Measurements from ENCODE around the gene SMYD3.

SMYD3 gene

GRCh38 chr1:245898581-245898980 lies 608.5 kb downstream of the SMYD3 start:
- no peak overlapping the region for H3K4me3 Mint-ChIP-seq
- no peaks in the 10 kb centered on the region for H3K4me1 Mint-ChIP-seq (ENCODE audit: low read depth)
- peaks cover 8% of the 10 kb centered on the region for H3K9me3 Mint-ChIP-seq (ENCODE audit: low read depth)
- peaks cover 38% of the 10 kb centered on the region for H3K36me3 Mint-ChIP-seq
- H3K27me3 Mint-ChIP-seq = no peaks in the 10 kb centered on the region
- no peak overlapping the region for H3K27ac Mint-ChIP-seq

GRCh38 chr1:245896258-245896657 lies 610.8 kb downstream of the SMYD3 start:
- peaks cover 16% of the 10 kb centered on the region for H3K9me3 Mint-ChIP-seq (ENCODE audit: low read depth)
- no peak overlapping the region for H3K27ac Mint-ChIP-seq
- no peaks in the 10 kb centered on the region for H3K27me3 Mint-ChIP-seq
- H3K36me3 Mint-ChIP-seq = peaks cover 43% of the 10 kb centered on the region
- no peak overlapping the region for H3K4me3 Mint-ChIP-seq
- H3K4me1 Mint-ChIP-seq (ENCODE audit: low read depth) = no peaks in the 10 kb centered on the region

- Mint-ChIP-seq H3K4me3 (no peak overlapping the region), H3K4me1 (ENCODE audit: low read depth) (no peaks in the 10 kb centered on the region), H3K27me3 (no peaks in the 10 kb centered on the region), H3K27ac (no peak overlapping the region), H3K36me3 (peaks cover 45% of the 10 kb centered on the region), H3K9me3 (ENCODE audit: low read depth) (peaks cover 16% of the 10 kb centered on the region)
Measured at GRCh38 chr1:245895455-245895959, 611.6 kb downstream of the SMYD3 start.

GRCh38 chr1:245894843-245895242 lies 612.2 kb downstream of the SMYD3 start:
- Mint-ChIP-seq H3K9me3 (ENCODE audit: low read depth) (peaks cover 13% of the 10 kb centered on the region), H3K27ac (no peak overlapping the region), H3K4me3 (no peak overlapping the region)

GRCh38 chr1:245893025-245893424 lies 614.1 kb downstream of the SMYD3 start:
- no peak overlapping the region for H3K27ac Mint-ChIP-seq
- H3K9me3 Mint-ChIP-seq (ENCODE audit: low read depth) = peaks cover 11% of the 10 kb centered on the region
- H3K4me3 Mint-ChIP-seq = no peak overlapping the region
- no peaks in the 10 kb centered on the region for H3K4me1 Mint-ChIP-seq (ENCODE audit: low read depth)
- no peaks in the 10 kb centered on the region for H3K27me3 Mint-ChIP-seq
- H3K36me3 Mint-ChIP-seq = peaks cover 41% of the 10 kb centered on the region

More at GRCh38 chr1:245894843-245895242, 612.2 kb downstream of the SMYD3 start:
- Mint-ChIP-seq H3K36me3 (peaks cover 47% of the 10 kb centered on the region), H3K4me1 (ENCODE audit: low read depth) (no peaks in the 10 kb centered on the region), H3K27me3 (no peaks in the 10 kb centered on the region)

GRCh38 chr1:245888809-245889208 lies 618.3 kb downstream of the SMYD3 start:
- Mint-ChIP-seq H3K9me3 (ENCODE audit: low read depth) (peaks cover 11% of the 10 kb centered on the region), H3K27me3 (no peaks in the 10 kb centered on the region), H3K27ac (no peak overlapping the region), H3K36me3 (peaks cover 46% of the 10 kb centered on the region), H3K4me1 (ENCODE audit: low read depth) (no peaks in the 10 kb centered on the region), H3K4me3 (no peak overlapping the region)

GRCh38 chr1:245887829-245888228 lies 619.2 kb downstream of the SMYD3 start:
- Mint-ChIP-seq H3K9me3 (ENCODE audit: low read depth) (peaks cover 2% of the 10 kb centered on the region), H3K4me3 (no peak overlapping the region), H3K36me3 (peaks cover 38% of the 10 kb centered on the region), H3K27me3 (no peaks in the 10 kb centered on the region), H3K27ac (no peak overlapping the region), H3K4me1 (ENCODE audit: low read depth) (no peaks in the 10 kb centered on the region)

- H3K4me1 Mint-ChIP-seq (ENCODE audit: low read depth) = no peaks in the 10 kb centered on the region
- H3K27ac Mint-ChIP-seq = no peak overlapping the region
- H3K36me3 Mint-ChIP-seq = peaks cover 15% of the 10 kb centered on the region
- H3K9me3 Mint-ChIP-seq (ENCODE audit: low read depth) = no peaks in the 10 kb centered on the region
- H3K27me3 Mint-ChIP-seq = no peaks in the 10 kb centered on the region
- H3K4me3 Mint-ChIP-seq = no peak overlapping the region
Measured at GRCh38 chr1:245881767-245882391, 625.2 kb downstream of the SMYD3 start.

GRCh38 chr1:245880754-245881403 lies 626.2 kb downstream of the SMYD3 start:
- H3K4me3 Mint-ChIP-seq = no peak overlapping the region
- H3K27ac Mint-ChIP-seq = no peak overlapping the region

GRCh38 chr1:245879091-245879490 lies 628.0 kb downstream of the SMYD3 start:
- Mint-ChIP-seq H3K36me3 (peaks cover 7% of the 10 kb centered on the region), H3K4me1 (ENCODE audit: low read depth) (no peaks in the 10 kb centered on the region), H3K9me3 (ENCODE audit: low read depth) (no peaks in the 10 kb centered on the region), H3K27me3 (no peaks in the 10 kb centered on the region), H3K4me3 (no peak overlapping the region), H3K27ac (no peak overlapping the region)

More at GRCh38 chr1:245880754-245881403, 626.2 kb downstream of the SMYD3 start:
- peaks cover 10% of the 10 kb centered on the region for H3K36me3 Mint-ChIP-seq
- H3K27me3 Mint-ChIP-seq = no peaks in the 10 kb centered on the region
- H3K9me3 Mint-ChIP-seq (ENCODE audit: low read depth) = no peaks in the 10 kb centered on the region
- no peaks in the 10 kb centered on the region for H3K4me1 Mint-ChIP-seq (ENCODE audit: low read depth)

GRCh38 chr1:245878585-245878984 lies 628.5 kb downstream of the SMYD3 start:
- Mint-ChIP-seq H3K4me3 (no peak overlapping the region), H3K9me3 (ENCODE audit: low read depth) (no peaks in the 10 kb centered on the region), H3K27ac (no peak overlapping the region), H3K27me3 (no peaks in the 10 kb centered on the region), H3K36me3 (peaks cover 8% of the 10 kb centered on the region), H3K4me1 (ENCODE audit: low read depth) (no peaks in the 10 kb centered on the region)

GRCh38 chr1:245877976-245878375 lies 629.1 kb downstream of the SMYD3 start:
- Mint-ChIP-seq H3K4me1 (ENCODE audit: low read depth) (no peaks in the 10 kb centered on the region), H3K27me3 (no peaks in the 10 kb centered on the region), H3K4me3 (no peak overlapping the region), H3K36me3 (peaks cover 8% of the 10 kb centered on the region), H3K9me3 (ENCODE audit: low read depth) (no peaks in the 10 kb centered on the region), H3K27ac (no peak overlapping the region)

GRCh38 chr1:245876586-245876985 lies 630.5 kb downstream of the SMYD3 start:
- no peak overlapping the region for H3K27ac Mint-ChIP-seq
- H3K36me3 Mint-ChIP-seq = peaks cover 12% of the 10 kb centered on the region
- no peaks in the 10 kb centered on the region for H3K27me3 Mint-ChIP-seq
- no peaks in the 10 kb centered on the region for H3K4me1 Mint-ChIP-seq (ENCODE audit: low read depth)
- H3K4me3 Mint-ChIP-seq = no peak overlapping the region
- no peaks in the 10 kb centered on the region for H3K9me3 Mint-ChIP-seq (ENCODE audit: low read depth)

- no peak overlapping the region for H3K4me3 Mint-ChIP-seq
- H3K4me1 Mint-ChIP-seq (ENCODE audit: low read depth) = no peaks in the 10 kb centered on the region
- H3K27me3 Mint-ChIP-seq = no peaks in the 10 kb centered on the region
- H3K27ac Mint-ChIP-seq = no peak overlapping the region
- H3K36me3 Mint-ChIP-seq = peaks cover 14% of the 10 kb centered on the region
- H3K9me3 Mint-ChIP-seq (ENCODE audit: low read depth) = no peaks in the 10 kb centered on the region
Measured at GRCh38 chr1:245875581-245876261, 631.4 kb downstream of the SMYD3 start.

GRCh38 chr1:245874942-245875580 lies 632.0 kb downstream of the SMYD3 start:
- H3K9me3 Mint-ChIP-seq (ENCODE audit: low read depth) = no peaks in the 10 kb centered on the region
- H3K36me3 Mint-ChIP-seq = peaks cover 14% of the 10 kb centered on the region
- no peak overlapping the region for H3K27ac Mint-ChIP-seq
- no peak overlapping the region for H3K4me3 Mint-ChIP-seq
- H3K27me3 Mint-ChIP-seq = no peaks in the 10 kb centered on the region
- no peaks in the 10 kb centered on the region for H3K4me1 Mint-ChIP-seq (ENCODE audit: low read depth)

All from activated naive CD8-positive, alpha-beta T cell (primary cell).